Keratinocyte (primary cell): ENCODE results near the gene CACNA1I. TPM values are rescaled to one million over a fixed set of nuclear protein-coding genes. Genes with fewer than 3 reads are reported as not detected.

ENCODE experiments used
- DNase-seq: peaks from one replicate; pipeline ENCODE4 v3.0.0-alpha.2; 2011; ENCODE audit warnings: low read depth, missing footprints, low spot score
- FAIRE-seq: peaks from 2 replicates; lab custom pipeline; 2011; peaks lifted over from hg19 to GRCh38; lab: Jason Lieb, UNC
- H2AFZ ChIP-seq: 2 replicates; pipeline ENCODE4 v1.6.0; 2012; ENCODE audit warnings: low read length, control low read depth, inconsistent platforms; ENCODE audit not compliant: control insufficient read depth
- H3K27ac ChIP-seq: 2 replicates; pipeline ENCODE4 v1.5.1; 2011; ENCODE audit warnings: low read length; ENCODE audit not compliant: control insufficient read depth, insufficient read depth
- H3K27me3 ChIP-seq: 3 replicates; pipeline ENCODE4 v1.6.0; 2011; ENCODE audit warnings: low read length; ENCODE audit not compliant: control insufficient read depth, insufficient read depth; ENCODE audit errors: extremely low read depth
- H3K36me3 ChIP-seq, 2 experiments: 2 replicates in 1 of 2; 3 replicates in 1 of 2; pipeline ENCODE4 v1.5.1; 2011; ENCODE audit warnings: low read length in 2 of 2, mild to moderate bottlenecking in 1 of 2; ENCODE audit not compliant: control insufficient read depth in 2 of 2, insufficient read depth in 2 of 2; ENCODE audit errors: extremely low read depth in 1 of 2
- H3K4me1 ChIP-seq: 3 replicates; pipeline ENCODE4 v1.5.1; 2011; ENCODE audit warnings: low read length; ENCODE audit not compliant: control insufficient read depth, insufficient read depth; ENCODE audit errors: extremely low read depth
- H3K4me2 ChIP-seq: 3 replicates; pipeline ENCODE4 v1.6.0; 2011; ENCODE audit warnings: low read depth, low read length; ENCODE audit not compliant: control insufficient read depth, insufficient read depth; ENCODE audit errors: extremely low read depth
- H3K4me3 ChIP-seq, 3 experiments: fragments of 200-600 bp in 1 of 3; sonication (generic) in 1 of 3; 2 replicates in 2 of 3; 3 replicates in 1 of 3; pipeline ENCODE4 v1.5.1; 2011 to 2016; ENCODE audit warnings: low read length in 3 of 3, mild to moderate bottlenecking in 3 of 3, control low read depth in 2 of 3, inconsistent platforms in 1 of 3, low read depth in 1 of 3, mixed read lengths in 1 of 3, mixed run types in 1 of 3, moderate library complexity in 1 of 3; ENCODE audit not compliant: control insufficient read depth in 2 of 3, insufficient read depth in 2 of 3; ENCODE audit errors: extremely low read depth in 1 of 3
- H3K79me2 ChIP-seq: 2 replicates; pipeline ENCODE4 v1.6.0; 2012; ENCODE audit warnings: low read length; ENCODE audit not compliant: control insufficient read depth, insufficient read depth
- H3K9ac ChIP-seq: 3 replicates; pipeline ENCODE4 v1.6.0; 2011; ENCODE audit warnings: low read length; ENCODE audit not compliant: control insufficient read depth, insufficient read depth; ENCODE audit errors: extremely low read depth
- H3K9me1 ChIP-seq: 3 replicates; pipeline ENCODE4 v1.6.0; 2011; ENCODE audit warnings: low read length; ENCODE audit not compliant: control insufficient read depth, insufficient read depth; ENCODE audit errors: extremely low read depth
- H3K9me3 ChIP-seq: 2 replicates; pipeline ENCODE4 v1.5.1; 2012; ENCODE audit warnings: low read depth, low read length; ENCODE audit not compliant: control insufficient read depth
- H4K20me1 ChIP-seq: 3 replicates; pipeline ENCODE4 v1.6.0; 2011; ENCODE audit warnings: low read length; ENCODE audit not compliant: control insufficient read depth, insufficient read depth; ENCODE audit errors: extremely low read depth
- CTCF ChIP-seq, 3 experiments: IDR thresholded peaks in 1 of 3; conservative IDR thresholded peaks in 1 of 3; optimal IDR thresholded peaks in 1 of 3; 2 replicates in 2 of 3; 3 replicates in 1 of 3; pipeline versions ENCODE3 to v1.5.1; 2011; ENCODE audit warnings: low read length in 3 of 3, mild to moderate bottlenecking in 3 of 3, moderate library complexity in 2 of 3, control low read depth in 1 of 3, inconsistent platforms in 1 of 3; ENCODE audit not compliant: insufficient read depth in 2 of 3; ENCODE audit errors: extremely low read depth in 1 of 3
- EZH2 ChIP-seq: IDR thresholded peaks from one replicate; pipeline ENCODE4 v1.6.1; 2012; ENCODE audit warnings: inconsistent platforms, mild to moderate bottlenecking, low read length, moderate library complexity
- dilution Hi-C: fragments of 300-500 bp; cut with MboI; formaldehyde crosslinking; loops from one replicate; pipeline ENCODE4 v1.7.0; 2020; ENCODE audit warnings: low sequenced_read_pairs; ENCODE audit not compliant: extremely low pct_ligation_motif_present
- polyA plus RNA-seq, 5 experiments: library from polyadenylated mRNA; depleted of rRNA in 3 of 5; stranded (reverse) in 3 of 5; stranded (forward) in 1 of 5; unstranded in 1 of 5; fragments of >200 nt; gene quantifications; 1 replicate in 1 of 5; 2 replicates in 3 of 5; 3 replicates in 1 of 5; pipeline versions ENCODE4 v1.2.1 to v1.2.3, GENCODE V29; 2011 to 2012; ENCODE audit warnings: missing spikeins in 2 of 5, low read depth in 1 of 5, low replicate concordance in 1 of 5

CACNA1I gene
- polyA plus RNA-seq, 1 donor (not counting 4 experiments of a cell fraction or from before 2014, with no cell fraction given) = not detected

GRCh38 chr22:39729141-39729934, 158.8 kb downstream of the CACNA1I start:
- Histone ChIP-seq H3K4me1 (no peaks in the 10 kb centered on the region), H3K4me3 (no peak overlapping the region), H3K36me3 (no peaks in the 10 kb centered on the region), H3K4me2 (no peak overlapping the region), H3K27ac (no peak overlapping the region), H3K27me3 (peaks cover 4% of the 10 kb centered on the region), H3K9me3 (no peaks in the 10 kb centered on the region), H3K9ac (no peak overlapping the region), H4K20me1 (no peaks in the 10 kb centered on the region), H3K79me2 (no peaks in the 10 kb centered on the region), H3K9me1 (no peaks in the 10 kb centered on the region), H2AFZ (no peak overlapping the region)
- TF ChIP-seq CTCF (optimal IDR thresholded peaks at IDR 0.05 in 1 of 3, IDR thresholded peaks at IDR 0.05 in 1 of 3, conservative IDR thresholded peaks at IDR 0.05 in 1 of 3; ENCODE audit: extremely low read depth in 1 of 3, insufficient read depth in 2 of 3, low read length in 3 of 3) (no peak), EZH2 (no peak)
- DNase-seq (no peak), FAIRE-seq (no peak)
- dilution Hi-C loops = no loop called here

DNA sequence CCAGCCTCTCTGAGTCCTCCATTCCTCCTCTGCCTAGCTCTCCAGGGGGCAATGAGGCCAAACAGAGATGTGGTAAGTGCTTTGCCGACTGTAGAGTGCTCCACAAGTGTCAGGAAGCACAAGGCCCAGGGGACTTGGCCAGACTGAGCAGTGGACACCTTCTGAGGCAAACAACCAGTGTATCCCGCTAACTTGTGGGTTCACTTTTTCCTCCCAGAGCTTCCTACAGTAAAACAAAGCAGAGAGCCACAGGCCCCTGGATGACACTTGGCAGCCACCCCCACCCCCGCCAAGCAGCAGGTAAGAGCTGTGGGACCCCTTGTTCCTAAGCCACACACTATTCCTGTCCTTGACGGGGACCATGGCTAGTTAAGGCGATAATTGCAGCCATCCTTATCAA, 160.9 kb downstream of the CACNA1I start:
- dilution Hi-C loops = no loop called here
- Histone ChIP-seq H4K20me1 (no peaks in the 10 kb centered on the region), H3K9me3 (no peaks in the 10 kb centered on the region), H3K27me3 (peaks cover 4% of the 10 kb centered on the region), H3K9ac (no peak overlapping the region), H3K27ac (no peak overlapping the region), H3K4me1 (no peaks in the 10 kb centered on the region), H3K4me2 (no peak overlapping the region), H3K4me3 (no peak overlapping the region), H2AFZ (no peak overlapping the region), H3K36me3 (no peaks in the 10 kb centered on the region), H3K79me2 (no peaks in the 10 kb centered on the region), H3K9me1 (no peaks in the 10 kb centered on the region)
- FAIRE-seq = no peak
- DNase-seq = no peak
- TF ChIP-seq CTCF (optimal IDR thresholded peaks at IDR 0.05 in 1 of 3, IDR thresholded peaks at IDR 0.05 in 1 of 3, conservative IDR thresholded peaks at IDR 0.05 in 1 of 3; ENCODE audit: extremely low read depth in 1 of 3, insufficient read depth in 2 of 3, low read length in 3 of 3) = no peak
- TF ChIP-seq EZH2 = no peak
